IMR-90 (cell line): ENCODE results near the gene SLC16A5. TPM values are rescaled to one million over a fixed set of nuclear protein-coding genes. Genes with fewer than 3 reads are reported as not detected.

Experiments
- ATAC-seq: fragments of 200-7000 bp; cut with Tn5 transposase; 2 replicates; pipeline ENCODE4 v1.9.1; 2020; ENCODE audit warnings: low read depth, mild to moderate bottlenecking, moderate library complexity
- BruUV-seq: library from RNA; stranded (reverse); fragments of 400-500 nt; replicated peaks from 2 replicates; lab custom pipeline; 2021; lab: Mats Ljungman, UMichigan
- CTCF ChIA-PET: fragments of 300-600 bp; formaldehyde crosslinking; extraction: SDS; loops from one replicate; lab custom pipeline; 2021; ENCODE audit warnings: antibody characterized with exemption; lab: Yijun Ruan, JAX
- POLR2A ChIA-PET: fragments of 300-600 bp; sonication (Branson Sonifier 250); formaldehyde crosslinking; loops from one replicate; lab custom pipeline; 2022; ENCODE audit warnings: antibody characterized with exemption; ENCODE audit not compliant: unreplicated experiment; lab: Charles Lee
- DNase-seq: peaks from one replicate; pipeline ENCODE4 v3.0.0; 2013
- H2AFZ ChIP-seq: replicated peaks from 2 replicates; pipeline ENCODE3; 2013; ENCODE audit warnings: low read length, mild to moderate bottlenecking; ENCODE audit not compliant: poor library complexity
- H2AK5ac ChIP-seq: 2 replicates; pipeline ENCODE4 v1.6.1; 2013; ENCODE audit warnings: low read depth, low read length, inconsistent platforms
- H2AK9ac ChIP-seq: replicated peaks from 2 replicates; pipeline ENCODE3; 2013; ENCODE audit warnings: mild to moderate bottlenecking, low read depth, low read length, moderate library complexity; ENCODE audit not compliant: poor library complexity
- H2BK120ac ChIP-seq: 2 replicates; pipeline ENCODE4 v1.6.1; 2013; ENCODE audit warnings: low read depth, low read length, inconsistent platforms
- H2BK15ac ChIP-seq: 3 replicates; pipeline ENCODE4 v1.6.1; 2013; ENCODE audit warnings: low read depth, low read length, inconsistent platforms
- H2BK20ac ChIP-seq: 2 replicates; pipeline ENCODE4 v1.6.1; 2013; ENCODE audit warnings: low read depth, mild to moderate bottlenecking, inconsistent platforms, low read length, moderate library complexity
- H2BK5ac ChIP-seq: 2 replicates; pipeline ENCODE4 v1.6.1; 2013; ENCODE audit warnings: mild to moderate bottlenecking, low read depth, low read length, inconsistent platforms; ENCODE audit not compliant: poor library complexity, severe bottlenecking
- H3K14ac ChIP-seq: replicated peaks from 2 replicates; pipeline ENCODE4 v1.6.1; 2013; ENCODE audit warnings: low read depth, low read length, inconsistent platforms
- H3K18ac ChIP-seq: 2 replicates; pipeline ENCODE4 v1.6.1; 2013; ENCODE audit warnings: low read depth, low read length, control low read depth
- H3K23ac ChIP-seq: 2 replicates; pipeline ENCODE4 v1.6.1; 2013; ENCODE audit warnings: low read depth, low read length, inconsistent platforms
- H3K27ac ChIP-seq: 2 replicates; pipeline ENCODE4 v1.5.1; 2013; ENCODE audit warnings: mild to moderate bottlenecking, control low read depth, low read length; ENCODE audit not compliant: insufficient read depth
- H3K27me3 ChIP-seq: 2 replicates; pipeline ENCODE4 v1.6.1; 2013; ENCODE audit warnings: low read length; ENCODE audit not compliant: control insufficient read depth, insufficient read depth
- H3K36me3 ChIP-seq: 2 replicates; pipeline ENCODE4 v1.6.1; 2013; ENCODE audit warnings: low read length, mixed read lengths; ENCODE audit not compliant: control insufficient read depth, insufficient read depth
- H3K4ac ChIP-seq: 2 replicates; pipeline ENCODE4 v1.6.1; 2013; ENCODE audit warnings: low read depth, low read length, inconsistent platforms
- H3K4me1 ChIP-seq: 2 replicates; pipeline ENCODE4 v1.6.1; 2013; ENCODE audit warnings: low read length, mixed read lengths; ENCODE audit not compliant: control insufficient read depth, insufficient read depth
- H3K4me2 ChIP-seq: 2 replicates; pipeline ENCODE4 v1.6.1; 2013; ENCODE audit warnings: low read depth, mild to moderate bottlenecking, control low read depth, low read length, moderate library complexity
- H3K4me3 ChIP-seq: 2 replicates; pipeline ENCODE4 v1.5.1; 2013; ENCODE audit warnings: low read depth, mild to moderate bottlenecking, control low read depth, low read length, moderate library complexity; ENCODE audit not compliant: insufficient read depth
- H3K56ac ChIP-seq: 2 replicates; pipeline ENCODE4 v1.6.1; 2013; ENCODE audit warnings: low read length, inconsistent platforms; ENCODE audit not compliant: insufficient read depth; ENCODE audit errors: extremely low read depth
- H3K79me1 ChIP-seq, 2 experiments: 2 replicates each; pipeline ENCODE4 v1.6.1; 2013; ENCODE audit warnings: low read length in 2 of 2, inconsistent platforms in 1 of 2, low read depth in 1 of 2
- H3K9ac ChIP-seq: 2 replicates; pipeline ENCODE4 v1.6.1; 2013; ENCODE audit warnings: low read depth, low read length, control low read depth
- H3K9me1 ChIP-seq: 2 replicates; pipeline ENCODE4 v1.6.1; 2013; ENCODE audit warnings: low read length, inconsistent platforms; ENCODE audit not compliant: insufficient read depth
- H3K9me3 ChIP-seq: 2 replicates; pipeline ENCODE4 v1.6.1; 2013; ENCODE audit warnings: low read length; ENCODE audit not compliant: control insufficient read depth, insufficient read depth
- H4K20me1 ChIP-seq: 2 replicates; pipeline ENCODE4 v1.6.1; 2013; ENCODE audit warnings: low read length, inconsistent platforms; ENCODE audit not compliant: insufficient read depth
- H4K5ac ChIP-seq: 2 replicates; pipeline ENCODE4 v1.6.1; 2013; ENCODE audit warnings: mild to moderate bottlenecking, low read depth, low read length, control low read depth
- H4K8ac ChIP-seq, 2 experiments: 2 replicates each; pipeline ENCODE4 v1.6.1; 2013; ENCODE audit warnings: low read depth in 2 of 2, low read length in 2 of 2, control low read depth in 1 of 2, inconsistent platforms in 1 of 2
- H4K91ac ChIP-seq: 2 replicates; pipeline ENCODE4 v1.6.1; 2013; ENCODE audit warnings: low read depth, low read length, inconsistent platforms; ENCODE audit not compliant: insufficient read depth
- BHLHE40 ChIP-seq: fragments of 150-350 bp; IDR thresholded peaks from 2 replicates; pipeline ENCODE4 v1.6.1; 2016; ENCODE audit warnings: mild to moderate bottlenecking, low read depth, low read length
- CTCF ChIP-seq: conservative IDR thresholded peaks from 2 replicates; pipeline ENCODE4 v1.5.1; 2012; ENCODE audit warnings: mild to moderate bottlenecking, low read depth, low read length, improper control_type of control experiment
- FOS ChIP-seq: fragments of 150-350 bp; IDR thresholded peaks from 2 replicates; pipeline ENCODE4 v1.6.1; 2016; ENCODE audit warnings: low read depth, low read length
- MAFK ChIP-seq: IDR thresholded peaks from 2 replicates; pipeline ENCODE4 v1.6.1; 2012; ENCODE audit warnings: low read depth, low read length, improper control_type of control experiment
- MAZ ChIP-seq: IDR thresholded peaks from 2 replicates; pipeline ENCODE4 v1.6.1; 2012; ENCODE audit warnings: low read depth, mild to moderate bottlenecking, low read length, improper control_type of control experiment, moderate library complexity, borderline replicate concordance
- NFE2L2 ChIP-seq: fragments of 150-350 bp; IDR thresholded peaks from 2 replicates; pipeline ENCODE4 v1.6.1; 2016; ENCODE audit warnings: low read depth, mild to moderate bottlenecking, low read length
- POLR2A ChIP-seq: IDR thresholded peaks from 2 replicates; pipeline ENCODE4 v1.6.1; 2012; ENCODE audit warnings: mild to moderate bottlenecking, low read depth, low read length
- RAD21 ChIP-seq: IDR thresholded peaks from 2 replicates; pipeline ENCODE4 v1.6.1; 2012; ENCODE audit warnings: low read length, improper control_type of control experiment
- RCOR1 ChIP-seq: IDR thresholded peaks from 2 replicates; pipeline ENCODE4 v1.6.1; 2012; ENCODE audit warnings: mild to moderate bottlenecking, low read length, improper control_type of control experiment; ENCODE audit not compliant: insufficient replicate concordance
- RFX5 ChIP-seq: IDR thresholded peaks from 2 replicates; pipeline ENCODE4 v1.8.0; 2012; ENCODE audit warnings: low read depth, mild to moderate bottlenecking, low read length, moderate library complexity
- SMC3 ChIP-seq: fragments of 150-350 bp; IDR thresholded peaks from 2 replicates; pipeline ENCODE4 v1.6.1; 2016; ENCODE audit warnings: low read depth, mild to moderate bottlenecking, antibody characterized with exemption, low read length, moderate library complexity
- USF2 ChIP-seq: fragments of 150-350 bp; IDR thresholded peaks from 2 replicates; pipeline ENCODE4 v1.6.1; 2017; ENCODE audit warnings: mild to moderate bottlenecking, antibody characterized with exemption, low read length, low read depth
- WGBS, 2 experiments: methylation state at CpG; one replicate each; pipeline versions ENCODE4 v1.1.5 to v1.1.7; 2013; ENCODE audit warnings: missing lambda C conversion rate in 2 of 2; ENCODE audit not compliant: insufficient read length in 1 of 2; ENCODE audit errors: extremely low coverage in 2 of 2; 5-methylcytosine and 5-hydroxymethylcytosine counted together
- dilution Hi-C: fragments of 300-500 bp; cut with HindIII; formaldehyde crosslinking; loops from one replicate; pipeline ENCODE4 v1.14.3; 2018; ENCODE audit warnings: low sequenced_read_pairs; ENCODE audit not compliant: unreplicated experiment
- in situ Hi-C: fragments of 300-500 bp; cut with MboI; formaldehyde crosslinking; loops from 3 replicates; pipeline ENCODE4 v1.14.3; 2019; ENCODE audit warnings: low sequenced_read_pairs, inconsistent platforms, mixed read lengths
- intact Hi-C: fragments of 100-400 bp; cut with micrococcal nuclease; formaldehyde crosslinking; loops from 2 replicates; pipeline ENCODE4 v1.10.0; 2022
- polyA plus RNA-seq, 3 experiments: library from polyadenylated mRNA; depleted of rRNA; stranded (reverse); fragments of >200 nt; gene quantifications; 2 replicates each; pipeline ENCODE4 v1.2.3, GENCODE V29; 2012; ENCODE audit warnings: low replicate concordance in 1 of 3
- total RNA-seq: library from RNA; depleted of rRNA; stranded (reverse); fragments of >200 nt; gene quantifications from 2 replicates; pipeline ENCODE4 v1.2.3, GENCODE V29; 2012
- TF ChIP-seq, protein P1 (sequence below): fragments of 150-350 bp; IDR thresholded peaks from 2 replicates; pipeline ENCODE4 v1.6.1; 2016; ENCODE audit warnings: low read depth, mild to moderate bottlenecking, low read length, moderate library complexity, borderline replicate concordance

The SLC16A5 gene
- total and polyA plus RNA-seq, 2 of the 4 experiments (the other 2 are of a cell fraction), result 1.8 to 7.1 TPM

GRCh38 chr17:75109046-75109406 lies 21.3 kb downstream of the SLC16A5 start:
- CTCF ChIA-PET, result interaction anchor here (1.0 kb wide), 1 partner anchor 49 kb away, joined by 3 read pairs; no protein-coding TSS in a partner anchor
- Histone ChIP-seq H3K23ac (no peak overlapping the region), H3K4me2 (peak overlapping the region; percentile 94), H3K56ac (no peak overlapping the region), H2AK9ac (peak overlapping the region; percentile 29), H2AK5ac (no peak overlapping the region), H3K27me3 (peaks cover 2% of the 10 kb centered on the region; the same call in 1 of the 2 replicates), H2BK20ac (no peak overlapping the region), H3K9me3 (no peaks in the 10 kb centered on the region), H3K4me3 (peak overlapping the region; percentile 87; the same call in 1 of the 2 replicates), H4K5ac (no peak overlapping the region), H2BK15ac (no peak overlapping the region), H2BK5ac (no peak overlapping the region), H3K27ac (no peak overlapping the region), H3K9me1 (0 out of 2 replicates have a peak, but pooled peaks cover 5% of the 10 kb centered on the region), H3K79me1 (peaks cover 17 to 28% of the 10 kb centered on the region in 2 experiments), H3K36me3 (peaks cover 2% of the 10 kb centered on the region; the same call in 1 of the 2 replicates), H3K9ac (no peak overlapping the region), H4K8ac (peak overlapping the region in 1 of 2 experiments; percentile 86; a peak in 2 of 4 replicates), H4K20me1 (no peaks in the 10 kb centered on the region), H3K14ac (no peak overlapping the region), H3K4ac (no peak overlapping the region), H3K18ac (no peak overlapping the region), H2AFZ (peak overlapping the region; percentile 88), H3K4me1 (0 out of 2 replicates have a peak, but pooled peaks cover 4% of the 10 kb centered on the region), H4K91ac (no peak overlapping the region), H2BK120ac (no peak overlapping the region)
- DNase-seq, result no peak
- ATAC-seq, result no peak
- POLR2A ChIA-PET, result interaction anchor here (1.6 kb wide), 1 partner anchor 30 kb away, joined by 8 read pairs; no protein-coding TSS in a partner anchor
- dilution Hi-C loops, result no loop called here
- no TSS peak for BruUV-seq
- no peak for TF ChIP-seq MAFK
- no peak for TF ChIP-seq SMC3
- TF ChIP-seq POLR2A, result no peak
- TF ChIP-seq RAD21, result no peak
- no peak for TF ChIP-seq RFX5
- TF ChIP-seq MAZ, result no peak
- TF ChIP-seq FOS, result no peak
- TF ChIP-seq, protein P1, sequence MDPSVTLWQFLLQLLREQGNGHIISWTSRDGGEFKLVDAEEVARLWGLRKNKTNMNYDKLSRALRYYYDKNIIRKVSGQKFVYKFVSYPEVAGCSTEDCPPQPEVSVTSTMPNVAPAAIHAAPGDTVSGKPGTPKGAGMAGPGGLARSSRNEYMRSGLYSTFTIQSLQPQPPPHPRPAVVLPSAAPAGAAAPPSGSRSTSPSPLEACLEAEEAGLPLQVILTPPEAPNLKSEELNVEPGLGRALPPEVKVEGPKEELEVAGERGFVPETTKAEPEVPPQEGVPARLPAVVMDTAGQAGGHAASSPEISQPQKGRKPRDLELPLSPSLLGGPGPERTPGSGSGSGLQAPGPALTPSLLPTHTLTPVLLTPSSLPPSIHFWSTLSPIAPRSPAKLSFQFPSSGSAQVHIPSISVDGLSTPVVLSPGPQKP, result no peak
- TF ChIP-seq RCOR1, result no peak
- TF ChIP-seq USF2, result no peak
- no peak for TF ChIP-seq CTCF
- TF ChIP-seq BHLHE40, result no peak
- no peak for TF ChIP-seq NFE2L2
- in situ Hi-C loops, result no loop called here
- 11% methylated on average over 5 of the region's 22 CpGs; no CpG with 5 or more reads in 1 of the 2 experiments for WGBS, 2 experiments
- intact Hi-C loops, result loop anchor here (5.0 kb wide), 1 partner anchor 37 kb away; no protein-coding TSS in a partner anchor
